Mucosa of descending colon (tissue), 3 donors: Measurements from ENCODE around the gene NEAT1. TPM values are rescaled to one million over a fixed set of nuclear protein-coding genes. Genes with fewer than 3 reads are reported as not detected.

Experiments
- ATAC-seq: fragments of 200-7000 bp; cut with Tn5 transposase; one replicate; pipeline ENCODE4 v1.9.1; 2020; ENCODE audit warnings: mild to moderate bottlenecking, moderate library complexity
- DNase-seq, 3 donors: peaks; one replicate each; pipeline ENCODE4 v3.0.0-alpha.2; 2020
- H3K36me3 ChIP-seq: fragments of 200-600 bp; one replicate; pipeline ENCODE4 v1.8.0; 2021; ENCODE audit warnings: low read depth, mild to moderate bottlenecking
- H3K4me1 ChIP-seq: fragments of 200-600 bp; one replicate; pipeline ENCODE4 v1.8.0; 2021; ENCODE audit warnings: low read depth, mild to moderate bottlenecking
- H3K4me3 ChIP-seq: fragments of 200-600 bp; one replicate; pipeline ENCODE4 v1.8.0; 2021; ENCODE audit warnings: mild to moderate bottlenecking
- H3K9me3 ChIP-seq: fragments of 200-600 bp; one replicate; pipeline ENCODE4 v1.8.0; 2021; ENCODE audit warnings: mild to moderate bottlenecking
- CTCF ChIP-seq: fragments of 200-600 bp; IDR thresholded peaks from one replicate; pipeline ENCODE4 v1.8.0; 2022; ENCODE audit warnings: antibody characterized with exemption, mild to moderate bottlenecking
- intact Hi-C, 2 donors: fragments of 100-400 bp; cut with DNase I in 1 of 2; cut with micrococcal nuclease in 1 of 2; formaldehyde crosslinking; loops; one replicate each; pipeline versions ENCODE4 v1.11.0 to v1.11.1; 2022; cut with DNase I, micrococcal nuclease
- total RNA-seq, 3 donors: library from RNA; stranded (reverse); fragmentation: NEBNext Ultra II Directional in 2 of 3; extraction: Animal tissue kit (Norgen Biotek cat#: 25700) in 2 of 3; gene quantifications; one replicate each; pipeline versions ENCODE4 v1.2.1 to v1.2.4, GENCODE V29; 2021 to 2023
- donor health status: DM: no; HTN: no; CAD: no; lungs with moderate emphysema.
- donor health status: DM: no; HTN: no; CAD: no.
- donor health status: DM: no; HTN: yes; CAD: no.

Gene NEAT1
- total RNA-seq, 3 donors from 2014 or later = 1,133 to 1,409 (median 1,237) TPM

GRCh38 chr11:65386307-65387140, 36.1 kb upstream of the NEAT1 start, which contains the start of gene FRMD8:
FRMD8 (plus strand) TSS chr11:65386637; CDS start chr11:65387037, 400 bp downstream.
- peaks cover 64% of the 10 kb centered on the region for H3K4me1 ChIP-seq
- H3K36me3 ChIP-seq = no peaks in the 10 kb centered on the region
- ATAC-seq = peak; percentile 72
- no peak for TF ChIP-seq CTCF
- DNase-seq = peak; percentile 92 to 96 (median 95)
- intact Hi-C loops = no loop called here
- H3K9me3 ChIP-seq = no peaks in the 10 kb centered on the region
- H3K4me3 ChIP-seq = peak within 1 kb of the TSS; percentile 68

GRCh38 chr11:65388731-65389130, 33.9 kb upstream of the NEAT1 start:
- no peak for TF ChIP-seq CTCF
- Histone ChIP-seq H3K36me3 (no peaks in the 10 kb centered on the region), H3K4me1 (peaks cover 43% of the 10 kb centered on the region), H3K9me3 (no peaks in the 10 kb centered on the region), H3K4me3 (no peak overlapping the region)
- DNase-seq = no peak
- no peak for ATAC-seq
- intact Hi-C loops = no loop called here

DNA sequence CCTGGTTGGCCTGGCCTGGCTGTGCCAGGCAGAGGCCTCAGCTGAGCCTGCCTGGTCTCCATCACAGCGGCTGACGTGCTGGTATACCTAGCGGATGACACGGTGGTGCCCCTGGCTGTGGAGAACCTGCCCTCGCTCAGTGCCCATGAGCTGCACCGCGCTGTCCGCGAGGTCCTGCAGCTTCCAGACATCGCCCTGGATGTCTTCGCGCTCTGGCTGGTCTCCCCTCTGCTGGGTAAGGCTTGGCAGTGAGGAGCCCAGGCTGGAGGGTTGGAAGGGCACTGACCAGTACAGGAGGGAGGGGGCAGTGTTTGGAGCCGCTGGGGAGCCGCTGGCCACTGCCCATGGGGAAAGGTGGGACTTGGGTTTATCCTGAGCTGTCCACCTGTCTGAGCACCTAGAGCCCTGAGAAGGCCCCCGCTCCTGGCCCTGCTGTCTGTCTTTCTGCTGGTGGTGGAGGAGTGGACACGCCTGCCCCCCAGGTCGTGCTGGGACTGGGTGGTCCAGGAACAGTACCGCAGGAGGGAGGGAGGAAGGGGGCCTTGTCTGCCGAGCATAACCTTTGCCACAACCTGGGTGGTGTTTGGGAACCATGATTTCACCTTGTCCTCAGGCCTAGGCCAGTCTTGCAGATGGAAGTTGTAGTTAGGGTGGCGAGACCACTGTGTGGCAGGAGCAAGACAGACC, 33.2 kb upstream of the NEAT1 start:
- TF ChIP-seq CTCF = no peak
- H3K4me3 ChIP-seq = no peak overlapping the region
- H3K36me3 ChIP-seq = no peaks in the 10 kb centered on the region
- DNase-seq (no peak), ATAC-seq (no peak)
- no peaks in the 10 kb centered on the region for H3K9me3 ChIP-seq
- intact Hi-C loops = no loop called here
- peaks cover 38% of the 10 kb centered on the region for H3K4me1 ChIP-seq

DNA sequence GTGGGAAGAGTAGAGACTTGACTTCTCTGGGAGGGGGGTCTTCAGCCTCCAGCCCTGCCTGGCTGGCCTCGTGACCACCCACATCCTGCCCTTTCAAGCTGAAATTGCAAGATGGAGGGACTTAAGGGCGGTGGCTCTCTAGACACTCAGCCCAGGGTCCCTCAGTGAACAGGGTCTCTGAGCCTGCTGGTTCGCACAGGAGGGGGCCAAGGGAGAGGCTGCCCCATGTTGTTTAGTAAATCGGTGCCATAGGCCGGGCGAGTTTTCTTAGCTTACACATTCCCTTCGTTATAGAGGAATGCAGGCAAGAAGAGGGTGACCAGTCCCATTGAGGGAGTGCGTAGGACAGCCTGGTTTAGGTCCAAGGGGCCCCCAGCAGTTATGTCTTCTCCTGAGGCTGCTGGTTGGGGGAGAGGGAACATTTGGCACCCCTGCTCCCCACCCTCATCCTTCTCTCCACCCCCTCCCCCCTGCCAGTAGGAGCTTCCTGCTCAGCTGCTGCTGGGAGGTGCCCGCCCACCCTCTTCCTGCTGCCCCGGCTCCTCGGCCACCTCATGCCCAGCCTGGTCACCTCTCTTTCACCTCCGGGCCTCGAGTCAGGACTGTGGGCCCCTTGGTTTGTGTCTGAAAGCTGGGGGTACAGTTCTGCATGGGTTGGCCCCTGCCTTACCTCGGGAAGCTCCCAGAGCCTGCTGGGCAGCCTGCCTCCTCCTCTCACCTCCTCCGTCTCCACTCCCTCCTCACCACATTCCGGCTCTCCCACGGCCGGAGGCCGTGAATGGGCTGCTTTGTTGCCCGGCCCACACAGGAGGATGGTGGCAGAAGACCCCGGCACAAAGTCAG, 32.3 kb upstream of the NEAT1 start:
- Histone ChIP-seq H3K9me3 (no peaks in the 10 kb centered on the region), H3K36me3 (no peaks in the 10 kb centered on the region), H3K4me1 (peaks cover 38% of the 10 kb centered on the region), H3K4me3 (no peak overlapping the region)
- ATAC-seq = no peak
- no peak for TF ChIP-seq CTCF
- intact Hi-C loops = no loop called here
- DNase-seq = no peak

DNA sequence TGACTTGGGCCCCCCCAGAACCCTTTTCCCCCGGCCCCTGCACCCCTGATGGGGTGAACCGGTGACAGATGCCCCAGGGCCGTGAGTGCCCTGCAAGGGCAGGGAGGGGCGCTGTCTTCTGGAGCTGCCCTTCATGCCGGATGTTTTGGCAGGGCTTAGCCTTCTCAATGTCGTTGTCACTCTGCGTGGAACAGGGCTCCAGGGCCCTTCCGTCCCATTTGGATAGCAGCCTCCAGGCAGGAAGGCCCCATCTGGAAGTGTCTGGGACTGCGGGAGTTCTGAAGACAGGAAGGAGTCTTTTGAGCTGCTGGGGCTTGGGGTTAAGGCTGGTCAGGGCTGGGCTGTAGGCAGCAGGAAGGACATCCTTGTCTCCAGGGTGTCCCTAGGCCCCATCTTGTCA, 31.6 kb upstream of the NEAT1 start:
- DNase-seq (peak in 1 of 3 donors; percentile 36), ATAC-seq (no peak)
- H3K4me1 ChIP-seq = peaks cover 31% of the 10 kb centered on the region
- H3K9me3 ChIP-seq = no peaks in the 10 kb centered on the region
- intact Hi-C loops = no loop called here
- TF ChIP-seq CTCF = no peak
- no peak overlapping the region for H3K4me3 ChIP-seq
- no peaks in the 10 kb centered on the region for H3K36me3 ChIP-seq
